K562 (cell line): Measurements from ENCODE around the gene RFLNA.

Source experiments
- CC2D1A ChIP-seq: fragments of 450-650 bp; IDR thresholded peaks from 2 replicates; pipeline ENCODE4 v1.6.1; 2017; ENCODE audit warnings: mild to moderate bottlenecking
- CTCF ChIP-seq, 3 experiments: IDR thresholded peaks in 2 of 3; conservative IDR thresholded peaks in 1 of 3; 2 replicates each; pipeline ENCODE4 v1.5.1; 2011 to 2012; ENCODE audit warnings: low read length in 3 of 3, mild to moderate bottlenecking in 3 of 3, control low read depth in 2 of 3, improper control_type of control experiment in 1 of 3, inconsistent platforms in 1 of 3, low read depth in 1 of 3, mixed read lengths in 1 of 3, moderate library complexity in 1 of 3; ENCODE audit not compliant: insufficient read depth in 2 of 3
- ELF4 ChIP-seq: fragments of 450-650 bp; formaldehyde crosslinking; IDR thresholded peaks from 2 replicates; pipeline ENCODE4 v1.4.0; 2022; ENCODE audit warnings: missing genetic modification characterization
- EP300 ChIP-seq: IDR thresholded peaks from 2 replicates; pipeline ENCODE4 v1.6.1; 2012; ENCODE audit warnings: low read length, improper control_type of control experiment
- EZH2 ChIP-seq: IDR thresholded peaks from 2 replicates; pipeline ENCODE4 v1.6.1; 2012; ENCODE audit warnings: low read depth, mild to moderate bottlenecking, inconsistent platforms, low read length, borderline replicate concordance
- KHSRP ChIP-seq: fragments of 450-650 bp; IDR thresholded peaks from 2 replicates; pipeline ENCODE4 v1.6.1; 2017
- PHF20 ChIP-seq: fragments of 450-650 bp; IDR thresholded peaks from 2 replicates; pipeline ENCODE4 v1.6.1; 2018; ENCODE audit not compliant: partially characterized antibody
- ZSCAN29 ChIP-seq: fragments of 450-650 bp; IDR thresholded peaks from 2 replicates; pipeline ENCODE4 v1.6.1; 2017

- TF ChIP-seq ZSCAN29 (no peak), CTCF (IDR thresholded peaks at IDR 0.05 in 2 of 3, conservative IDR thresholded peaks at IDR 0.05 in 1 of 3; ENCODE audit: insufficient read depth in 2 of 3, low read depth in 1 of 3, low read length in 3 of 3) (no peak), EP300 (no peak), KHSRP (no peak), PHF20 (no peak), EZH2 (no peak), ELF4 (CRISPR knock-in tag) (no peak), CC2D1A (no peak)
Measured at GRCh38 chr12:124309231-124309630, 14.3 kb downstream of the RFLNA start.
